Loucy (cell line): ENCODE data around the gene PDLIM7.

Experiments used
- EZH2phosphoT487 ChIP-seq: fragments of 200-600 bp; IDR thresholded peaks from 2 replicates; pipeline ENCODE4 v1.6.1; 2018; ENCODE audit warnings: antibody characterized with exemption, mild to moderate bottlenecking, moderate library complexity, borderline replicate concordance
- TF ChIP-seq, protein P1 (sequence below): fragments of 200-600 bp; sonication (generic); conservative IDR thresholded peaks from 2 replicates; pipeline ENCODE4 v1.5.1; 2014; ENCODE audit warnings: mild to moderate bottlenecking, antibody characterized with exemption, low read length

DNA sequence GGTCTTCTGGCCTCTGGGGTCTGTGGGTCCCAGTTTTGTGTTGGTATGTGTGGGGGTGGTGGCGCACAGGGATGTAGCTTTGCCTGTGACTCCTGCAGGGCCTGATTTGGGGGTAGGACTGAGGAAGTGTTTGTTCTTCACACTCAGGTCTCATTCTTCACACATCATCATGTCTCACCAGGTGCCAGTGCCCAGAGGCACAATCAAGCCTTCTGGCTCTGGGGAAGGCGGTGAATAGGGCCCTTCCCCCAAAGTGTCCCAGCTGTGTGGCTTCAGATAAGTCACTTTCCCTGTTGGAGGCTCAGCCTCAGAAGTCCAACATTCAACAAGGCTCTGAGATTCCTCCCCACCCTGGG is 29.1 kb downstream of the PDLIM7 start:
- TF ChIP-seq, protein P1, sequence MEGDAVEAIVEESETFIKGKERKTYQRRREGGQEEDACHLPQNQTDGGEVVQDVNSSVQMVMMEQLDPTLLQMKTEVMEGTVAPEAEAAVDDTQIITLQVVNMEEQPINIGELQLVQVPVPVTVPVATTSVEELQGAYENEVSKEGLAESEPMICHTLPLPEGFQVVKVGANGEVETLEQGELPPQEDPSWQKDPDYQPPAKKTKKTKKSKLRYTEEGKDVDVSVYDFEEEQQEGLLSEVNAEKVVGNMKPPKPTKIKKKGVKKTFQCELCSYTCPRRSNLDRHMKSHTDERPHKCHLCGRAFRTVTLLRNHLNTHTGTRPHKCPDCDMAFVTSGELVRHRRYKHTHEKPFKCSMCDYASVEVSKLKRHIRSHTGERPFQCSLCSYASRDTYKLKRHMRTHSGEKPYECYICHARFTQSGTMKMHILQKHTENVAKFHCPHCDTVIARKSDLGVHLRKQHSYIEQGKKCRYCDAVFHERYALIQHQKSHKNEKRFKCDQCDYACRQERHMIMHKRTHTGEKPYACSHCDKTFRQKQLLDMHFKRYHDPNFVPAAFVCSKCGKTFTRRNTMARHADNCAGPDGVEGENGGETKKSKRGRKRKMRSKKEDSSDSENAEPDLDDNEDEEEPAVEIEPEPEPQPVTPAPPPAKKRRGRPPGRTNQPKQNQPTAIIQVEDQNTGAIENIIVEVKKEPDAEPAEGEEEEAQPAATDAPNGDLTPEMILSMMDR, result no peak
- no peak for TF ChIP-seq EZH2phosphoT487
